Ectodermal cell (in vitro differentiated cells): ENCODE measurements around the gene SF1.

ENCODE experiments used
- H3K27ac ChIP-seq: 2 replicates; pipeline ENCODE4 v1.7.0; 2013; ENCODE audit warnings: mild to moderate bottlenecking, low read depth, low read length; ENCODE audit not compliant: insufficient read depth, poor library complexity, severe bottlenecking
- H3K27me3 ChIP-seq: 2 replicates; pipeline ENCODE4 v1.7.0; 2013; ENCODE audit warnings: mild to moderate bottlenecking, low read length; ENCODE audit not compliant: insufficient read depth, control insufficient read depth, poor library complexity, severe bottlenecking
- H3K36me3 ChIP-seq: one replicate; pipeline ENCODE4 v1.7.0; 2013; ENCODE audit warnings: low read length; ENCODE audit not compliant: control insufficient read depth, insufficient read depth
- H3K4me1 ChIP-seq: one replicate; pipeline ENCODE4 v1.7.0; 2013; ENCODE audit warnings: low read length; ENCODE audit not compliant: control insufficient read depth, insufficient read depth
- H3K4me3 ChIP-seq: 2 replicates; pipeline ENCODE4 v1.7.0; 2013; ENCODE audit warnings: low read depth, low read length, control low read depth; ENCODE audit not compliant: insufficient read depth
- H3K9me3 ChIP-seq: 2 replicates; pipeline ENCODE4 v1.7.0; 2013; ENCODE audit warnings: mild to moderate bottlenecking, low read length, moderate library complexity; ENCODE audit not compliant: control insufficient read depth
- WGBS, 2 experiments: methylation state at CpG; one replicate each; pipeline ENCODE4 v1.1.7; 2013; ENCODE audit warnings: missing lambda C conversion rate in 2 of 2; 5-methylcytosine and 5-hydroxymethylcytosine counted together

The SF1 gene

GRCh38 chr11:64759722-64760719, 18.3 kb downstream of the SF1 start, which contains the start of gene PYGM:
Gene PYGM, minus strand, starts transcription at chr11:64759974. Its CDS starts 76 bp downstream, at chr11:64759898.
- Histone ChIP-seq H3K4me3 (no peak within 1 kb of the TSS), H3K4me1 (peaks cover 58% of the 10 kb centered on the region), H3K9me3 (no peaks in the 10 kb centered on the region), H3K36me3 (peaks cover 4% of the 10 kb centered on the region), H3K27me3 (no peaks in the 10 kb centered on the region), H3K27ac (peak within 1 kb of the TSS; percentile 71)
- whole genome bisulfite sequencing, 2 experiments = 28 to 31% methylated on average over 24 of the region's 24 CpGs

- 80 to 81% methylated on average over 21 of the region's 21 CpGs for WGBS, 2 experiments
- Histone ChIP-seq H3K27ac (no peak overlapping the region), H3K4me3 (no peak overlapping the region), H3K36me3 (no peaks in the 10 kb centered on the region), H3K9me3 (no peaks in the 10 kb centered on the region), H3K27me3 (no peaks in the 10 kb centered on the region), H3K4me1 (peaks cover 57% of the 10 kb centered on the region)
Measured at GRCh38 chr11:64759131-64759721, 19.1 kb downstream of the SF1 start.

- Histone ChIP-seq H3K36me3 (no peaks in the 10 kb centered on the region), H3K4me1 (peaks cover 50% of the 10 kb centered on the region), H3K4me3 (no peak overlapping the region), H3K27ac (no peak overlapping the region), H3K9me3 (no peaks in the 10 kb centered on the region), H3K27me3 (no peaks in the 10 kb centered on the region)
- WGBS, 2 experiments = 92 to 93% methylated on average over 15 of the region's 15 CpGs
Measured at GRCh38 chr11:64758330-64759079, 19.8 kb downstream of the SF1 start.

DNA sequence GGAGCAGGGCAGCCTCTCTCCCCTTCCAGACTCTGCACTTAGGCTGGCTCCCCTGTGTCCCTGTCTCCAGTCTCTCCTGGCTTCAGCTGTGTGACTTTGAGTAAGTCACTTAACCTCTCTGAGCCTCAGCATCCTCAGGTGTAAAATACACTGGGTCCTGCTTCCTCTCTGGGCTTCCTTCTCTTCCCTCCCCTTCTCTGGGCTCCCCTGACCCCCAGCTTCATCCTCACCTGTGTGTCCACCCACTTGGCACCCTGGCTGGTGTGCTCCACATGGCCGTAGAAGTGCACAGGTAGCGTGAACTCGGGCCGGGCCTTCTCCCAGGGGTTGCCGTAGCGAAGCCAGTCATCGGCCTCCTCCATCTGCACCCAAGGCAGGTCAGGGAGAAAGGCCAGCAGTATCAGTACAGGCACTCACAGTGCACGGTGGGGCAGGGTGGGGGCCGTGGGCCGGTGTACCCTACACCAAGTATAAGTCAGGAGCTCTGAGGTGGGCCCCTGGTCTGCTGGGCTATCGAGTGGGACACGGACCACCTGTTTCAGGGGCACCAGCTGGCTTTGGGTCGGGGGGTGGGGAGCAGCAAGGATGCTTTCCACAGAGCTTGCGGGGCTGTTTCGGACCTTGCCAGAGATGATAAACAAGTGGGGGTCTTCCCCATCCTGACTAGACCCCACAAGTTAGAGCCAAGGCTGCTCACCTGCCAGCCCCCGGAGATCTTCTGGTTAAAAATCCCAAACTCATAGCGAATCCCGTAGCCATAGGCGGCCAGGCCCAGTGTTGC, 20.6 kb downstream of the SF1 start:
- Histone ChIP-seq H3K27ac (no peak overlapping the region), H3K4me3 (no peak overlapping the region), H3K36me3 (no peaks in the 10 kb centered on the region), H3K9me3 (no peaks in the 10 kb centered on the region), H3K4me1 (peaks cover 44% of the 10 kb centered on the region), H3K27me3 (no peaks in the 10 kb centered on the region)
- WGBS, 2 experiments = 89% methylated on average over 19 of the region's 19 CpGs

DNA sequence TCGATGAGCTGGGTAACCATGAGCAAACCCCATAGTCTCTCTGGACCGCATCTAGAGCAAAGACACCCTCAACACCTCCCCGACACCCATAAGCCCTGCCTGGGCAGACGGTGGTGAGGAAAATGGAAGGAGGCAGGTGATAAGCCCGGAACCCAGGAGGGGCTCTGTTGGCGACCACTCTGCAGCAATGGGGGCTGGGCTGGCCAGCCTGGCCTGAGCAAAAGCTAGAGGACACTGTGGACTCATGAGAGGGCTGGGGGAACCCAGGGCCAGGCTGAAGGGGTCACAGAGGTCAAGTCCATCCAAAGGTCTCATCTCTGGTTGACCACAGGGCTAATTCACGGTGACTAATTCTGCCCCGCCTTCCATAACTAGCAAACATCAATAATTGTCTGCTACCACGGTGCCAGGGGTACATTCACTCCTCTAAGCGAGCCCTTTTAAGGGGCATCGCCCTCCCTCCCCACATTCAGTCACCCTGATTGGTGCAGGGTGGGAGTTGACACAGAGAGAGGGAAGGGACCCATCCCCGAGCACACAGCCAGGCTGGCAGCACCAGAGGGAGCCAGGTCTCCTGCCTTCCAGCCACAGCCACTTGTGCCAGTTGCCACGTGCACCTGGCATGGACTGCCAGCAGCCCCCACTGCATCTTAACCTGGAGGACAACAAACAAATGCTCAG, 22.5 kb downstream of the SF1 start:
- H3K36me3 ChIP-seq = no peaks in the 10 kb centered on the region
- no peak overlapping the region for H3K27ac ChIP-seq
- no peak overlapping the region for H3K4me3 ChIP-seq
- peaks cover 35% of the 10 kb centered on the region for H3K4me1 ChIP-seq
- H3K9me3 ChIP-seq = no peaks in the 10 kb centered on the region
- no peaks in the 10 kb centered on the region for H3K27me3 ChIP-seq
- WGBS, 2 experiments = 92% methylated on average over 13 of the region's 13 CpGs

- no peaks in the 10 kb centered on the region for H3K9me3 ChIP-seq
Measured at GRCh38 chr11:64754919-64755662, 23.3 kb downstream of the SF1 start.

DNA sequence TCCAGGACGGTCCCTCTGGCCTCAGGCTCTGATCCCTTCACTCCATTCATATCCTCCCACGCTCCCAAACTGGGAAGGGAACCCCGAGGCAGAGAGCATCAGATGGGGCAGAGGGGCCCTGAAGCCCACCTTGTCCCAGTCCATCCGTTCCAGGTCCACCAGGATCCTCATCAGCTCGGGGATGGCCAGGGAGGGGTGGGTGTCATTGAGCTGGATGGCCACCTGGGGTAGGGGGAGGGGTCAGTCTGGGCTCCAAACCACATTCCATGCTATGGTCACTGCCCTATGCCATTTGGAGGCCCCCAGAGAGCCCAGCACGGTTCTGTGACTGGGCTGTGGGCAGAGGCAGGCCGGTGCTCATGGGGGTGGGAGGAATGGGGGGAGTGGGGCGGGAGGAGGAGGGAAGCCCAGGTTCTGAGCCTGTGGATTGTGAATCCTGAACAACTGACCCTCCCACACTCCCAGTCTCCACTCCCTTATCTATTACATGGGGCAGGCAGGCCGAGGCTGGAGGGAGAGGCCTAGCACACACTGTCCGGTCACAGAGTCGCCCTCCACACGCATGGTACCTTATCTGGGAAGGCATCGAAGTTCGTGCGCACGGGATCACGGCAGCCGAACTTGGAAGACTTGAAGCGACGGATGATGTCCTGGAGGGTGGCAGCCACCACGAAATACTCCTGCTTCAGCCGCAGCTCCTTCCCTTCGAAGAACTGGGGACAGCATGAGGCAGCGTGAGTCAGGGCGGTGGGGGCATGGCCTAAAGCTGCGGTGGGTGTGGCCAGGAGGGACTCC, 24.0 kb downstream of the SF1 start:
- Histone ChIP-seq H3K36me3 (no peaks in the 10 kb centered on the region), H3K9me3 (no peaks in the 10 kb centered on the region)
- 85 to 88% methylated on average over 26 of the region's 26 CpGs for WGBS, 2 experiments

More at GRCh38 chr11:64754919-64755662, 23.3 kb downstream of the SF1 start:
- Histone ChIP-seq H3K4me1 (peaks cover 28% of the 10 kb centered on the region), H3K4me3 (no peak overlapping the region), H3K27me3 (no peaks in the 10 kb centered on the region), H3K27ac (no peak overlapping the region), H3K36me3 (no peaks in the 10 kb centered on the region)
- 92 to 93% methylated on average over 21 of the region's 21 CpGs for WGBS, 2 experiments

GRCh38 chr11:64753380-64754123, 24.8 kb downstream of the SF1 start:
- Histone ChIP-seq H3K36me3 (no peaks in the 10 kb centered on the region), H3K9me3 (no peaks in the 10 kb centered on the region), H3K27me3 (no peaks in the 10 kb centered on the region), H3K4me1 (peaks cover 16% of the 10 kb centered on the region), H3K4me3 (no peak overlapping the region), H3K27ac (no peak overlapping the region)
- 95% methylated on average over 43 of the region's 43 CpGs for WGBS, 2 experiments

More for the DNA sequence above, 24.0 kb downstream of the SF1 start:
- no peaks in the 10 kb centered on the region for H3K27me3 ChIP-seq
- no peak overlapping the region for H3K27ac ChIP-seq
- H3K4me3 ChIP-seq = no peak overlapping the region
- peaks cover 20% of the 10 kb centered on the region for H3K4me1 ChIP-seq
